ENCODE results near the gene SMIM17.

DNA sequence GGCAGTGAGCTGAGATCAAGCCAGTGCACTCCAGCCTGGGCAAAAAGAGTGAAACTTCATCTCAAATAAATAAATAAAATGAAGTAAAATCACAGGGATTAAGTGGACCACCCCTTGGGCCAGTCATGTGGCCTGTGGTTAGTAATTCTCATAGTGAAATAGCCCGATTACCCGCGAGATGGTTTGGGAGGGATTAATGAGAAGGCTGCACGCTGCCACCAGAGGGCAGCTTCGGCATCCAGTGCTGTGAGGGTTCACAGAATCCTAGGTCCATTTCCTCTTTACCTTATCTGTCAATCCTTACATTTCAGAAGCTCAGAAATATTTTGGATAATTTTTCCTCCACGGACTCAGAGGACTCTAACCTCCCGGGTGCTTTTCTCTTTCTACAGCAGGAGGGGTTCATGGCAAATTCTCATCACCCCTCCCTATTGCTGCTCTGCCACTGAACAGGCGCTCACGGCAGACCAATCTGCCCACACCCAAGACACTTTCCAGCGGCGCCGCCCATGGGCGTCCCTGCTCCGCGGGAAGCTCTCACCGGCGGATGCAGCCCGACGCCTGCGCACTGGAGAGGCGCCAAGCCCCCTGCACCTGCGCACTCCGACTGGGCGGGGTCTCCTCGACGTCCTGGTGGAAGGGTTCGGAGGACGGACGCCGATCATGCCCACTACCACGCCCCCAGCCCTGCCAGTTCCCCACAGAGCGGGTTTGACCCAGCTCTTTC lies 17.6 kb downstream of the SMIM17 start:
- TF ChIP-seq POLR2AphosphoS5 (IDR thresholded peaks at IDR 0.05; ENCODE audit: low read depth, low read length) = no peak
- TF ChIP-seq, protein P1, sequence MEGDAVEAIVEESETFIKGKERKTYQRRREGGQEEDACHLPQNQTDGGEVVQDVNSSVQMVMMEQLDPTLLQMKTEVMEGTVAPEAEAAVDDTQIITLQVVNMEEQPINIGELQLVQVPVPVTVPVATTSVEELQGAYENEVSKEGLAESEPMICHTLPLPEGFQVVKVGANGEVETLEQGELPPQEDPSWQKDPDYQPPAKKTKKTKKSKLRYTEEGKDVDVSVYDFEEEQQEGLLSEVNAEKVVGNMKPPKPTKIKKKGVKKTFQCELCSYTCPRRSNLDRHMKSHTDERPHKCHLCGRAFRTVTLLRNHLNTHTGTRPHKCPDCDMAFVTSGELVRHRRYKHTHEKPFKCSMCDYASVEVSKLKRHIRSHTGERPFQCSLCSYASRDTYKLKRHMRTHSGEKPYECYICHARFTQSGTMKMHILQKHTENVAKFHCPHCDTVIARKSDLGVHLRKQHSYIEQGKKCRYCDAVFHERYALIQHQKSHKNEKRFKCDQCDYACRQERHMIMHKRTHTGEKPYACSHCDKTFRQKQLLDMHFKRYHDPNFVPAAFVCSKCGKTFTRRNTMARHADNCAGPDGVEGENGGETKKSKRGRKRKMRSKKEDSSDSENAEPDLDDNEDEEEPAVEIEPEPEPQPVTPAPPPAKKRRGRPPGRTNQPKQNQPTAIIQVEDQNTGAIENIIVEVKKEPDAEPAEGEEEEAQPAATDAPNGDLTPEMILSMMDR (IDR thresholded peaks at IDR 0.05 in 2 of 3, conservative IDR thresholded peaks at IDR 0.05 in 1 of 3; ENCODE audit: borderline replicate concordance in 1 of 3, insufficient read depth in 1 of 3, low read depth in 2 of 3, low read length in 2 of 3) = peak in 1 of 3 experiments; percentile 5; a peak in 1 of 6 replicates
- TF ChIP-seq ZFX (IDR thresholded peaks at IDR 0.05) = no peak
- TF ChIP-seq POLR2A (IDR thresholded peaks at IDR 0.05; ENCODE audit: borderline replicate concordance, extremely low read depth, insufficient read depth, insufficient read length) = no peak
- TF ChIP-seq SP1 (IDR thresholded peaks at IDR 0.05; ENCODE audit: low read depth) = no peak

All from HCT116 (cell line).